ENCODE data around the gene SMIM31. TPM values are rescaled to one million over a fixed set of nuclear protein-coding genes. Genes with fewer than 3 reads are reported as not detected.
A peak's percentile ranks its signal among the peaks of the same experiment; 100 is the strongest.

SMIM31 gene
- under 1 TPM in 3 of 4 donors, not detected in 1; 0.14 to 0.42 (median 0.39) TPM for polyA plus RNA-seq (ENCODE audit: insufficient read length in 4 of 4)

GRCh38 chr4:164753873-164754488 is at the start of gene SMIM31:
SMIM31 (plus strand) TSS chr4:164754131; CDS start chr4:164770444, 16,313 bp downstream.
- no peak for DNase-seq (ENCODE audit: low read depth in 4 of 4, low spot score in 3 of 4)

- no peak for DNase-seq (ENCODE audit: low read depth in 4 of 4, low spot score in 3 of 4)
These were observed 47.3 kb upstream of the SMIM31 start for GRCh38 chr4:164706675-164707074.

GRCh38 chr4:164716901-164717300 is 37.0 kb upstream of the SMIM31 start:
- DNase-seq (ENCODE audit: low read depth in 4 of 4, low spot score in 3 of 4) = no peak

GRCh38 chr4:164718827-164719226 is 35.1 kb upstream of the SMIM31 start:
- DNase-seq (ENCODE audit: low read depth in 4 of 4, low spot score in 3 of 4) = no peak

GRCh38 chr4:164725066-164725465 is 28.9 kb upstream of the SMIM31 start:
- DNase-seq (ENCODE audit: low read depth in 4 of 4, low spot score in 3 of 4) = no peak

GRCh38 chr4:164730705-164731393 is 23.1 kb upstream of the SMIM31 start:
- DNase-seq (ENCODE audit: low read depth in 4 of 4, low spot score in 3 of 4) = no peak

- peak in 2 of 4 donors; percentile 12 for DNase-seq (ENCODE audit: low read depth in 4 of 4, low spot score in 3 of 4)
These were observed 22.0 kb upstream of the SMIM31 start for GRCh38 chr4:164731827-164732474.

GRCh38 chr4:164734484-164734883 is 19.4 kb upstream of the SMIM31 start:
- no peak for DNase-seq (ENCODE audit: low read depth in 4 of 4, low spot score in 3 of 4)

GRCh38 chr4:164748375-164748774 is 5.6 kb upstream of the SMIM31 start:
- no peak for DNase-seq (ENCODE audit: low read depth in 4 of 4, low spot score in 3 of 4)

GRCh38 chr4:164755432-164755831 is 1.5 kb downstream of the SMIM31 start:
- DNase-seq (ENCODE audit: low read depth in 4 of 4, low spot score in 3 of 4) = no peak

GRCh38 chr4:164756686-164757085 is 2.8 kb downstream of the SMIM31 start:
- DNase-seq (ENCODE audit: low read depth in 4 of 4, low spot score in 3 of 4) = no peak

- no peak for DNase-seq (ENCODE audit: low read depth in 4 of 4, low spot score in 3 of 4)
These were observed 7.3 kb downstream of the SMIM31 start for GRCh38 chr4:164761241-164761640.

GRCh38 chr4:164761746-164762275 is 7.9 kb downstream of the SMIM31 start:
- DNase-seq (ENCODE audit: low read depth in 4 of 4, low spot score in 3 of 4) = no peak

- no peak for DNase-seq (ENCODE audit: low read depth in 4 of 4, low spot score in 3 of 4)
These were observed 11.2 kb downstream of the SMIM31 start for GRCh38 chr4:164765096-164765495.

- DNase-seq (ENCODE audit: low read depth in 4 of 4, low spot score in 3 of 4) = no peak
These were observed 11.9 kb downstream of the SMIM31 start for GRCh38 chr4:164765833-164766232.

- no peak for DNase-seq (ENCODE audit: low read depth in 4 of 4, low spot score in 3 of 4)
These were observed 14.6 kb downstream of the SMIM31 start for GRCh38 chr4:164768516-164768915.

- no peak for DNase-seq (ENCODE audit: low read depth in 4 of 4, low spot score in 3 of 4)
These were observed 16.2 kb downstream of the SMIM31 start for GRCh38 chr4:164770010-164770724.

- no peak for DNase-seq (ENCODE audit: low read depth in 4 of 4, low spot score in 3 of 4)
These were observed 17.2 kb downstream of the SMIM31 start for GRCh38 chr4:164771088-164771487.

GRCh38 chr4:164772076-164772475 is 18.1 kb downstream of the SMIM31 start:
- no peak for DNase-seq (ENCODE audit: low read depth in 4 of 4, low spot score in 3 of 4)

GRCh38 chr4:164779080-164779479 is 25.1 kb downstream of the SMIM31 start:
- no peak for DNase-seq (ENCODE audit: low read depth in 4 of 4, low spot score in 3 of 4)

GRCh38 chr4:164779811-164780216 is 25.9 kb downstream of the SMIM31 start:
- peak in 2 of 4 donors; percentile 18 to 27 for DNase-seq (ENCODE audit: low read depth in 4 of 4, low spot score in 3 of 4)
